SK-N-SH (cell line): ENCODE results near the gene TRA2B. TPM values are rescaled to one million over a fixed set of nuclear protein-coding genes. Genes with fewer than 3 reads are reported as not detected.

Source experiments
- CTCF ChIA-PET: fragments of 300-600, 350-600 bp; formaldehyde crosslinking; extraction: SDS; loops from one replicate; lab custom pipeline; 2021; lab: Yijun Ruan, JAX
- POLR2A ChIA-PET: fragments of 350-600 bp; sonication (Branson Sonifier 250); formaldehyde crosslinking; extraction: SDS; loops from one replicate; lab custom pipeline; 2020; ENCODE audit warnings: antibody characterized with exemption, inconsistent platforms; lab: Yijun Ruan, JAX
- DNase-seq: peaks from one replicate; pipeline ENCODE4 v3.0.0; 2012
- H2AFZ ChIP-seq: fragments of 200-600 bp; sonication (generic); 2 replicates; pipeline ENCODE4 v1.8.1; 2016; ENCODE audit warnings: antibody characterized with exemption, mild to moderate bottlenecking, low read depth
- H3F3A ChIP-seq: fragments of 200-600 bp; sonication (generic); replicated peaks from 2 replicates; pipeline ENCODE3; 2016; ENCODE audit warnings: antibody characterized with exemption, mild to moderate bottlenecking; ENCODE audit not compliant: insufficient read depth
- H3K27ac ChIP-seq, 2 experiments: fragments of 200-500 bp in 1 of 2; fragments of 200-600 bp in 1 of 2; sonication (Bioruptor generic) in 1 of 2; sonication (generic), shearing (Covaris generic) in 1 of 2; 2 replicates each; pipeline versions ENCODE4 v1.5.1 to v1.6.1; 2014 to 2016; ENCODE audit warnings: low read depth in 2 of 2, inconsistent platforms in 1 of 2, low read length in 1 of 2, mild to moderate bottlenecking in 1 of 2, mixed read lengths in 1 of 2
- H3K27me3 ChIP-seq: fragments of 200-600 bp; sonication (generic), shearing (Covaris generic); 2 replicates; pipeline ENCODE4 v1.6.1; 2016; ENCODE audit warnings: mixed run types; ENCODE audit not compliant: insufficient read depth
- H3K36me3 ChIP-seq, 2 experiments: fragments of 200-500 bp in 1 of 2; fragments of 200-600 bp in 1 of 2; sonication (Bioruptor generic) in 1 of 2; sonication (generic) in 1 of 2; replicated peaks in 1 of 2; 2 replicates each; pipeline versions ENCODE3 to v1.5.1; 2014 to 2016; ENCODE audit warnings: low read length in 1 of 2, mild to moderate bottlenecking in 1 of 2; ENCODE audit not compliant: insufficient read depth in 2 of 2, control insufficient read depth in 1 of 2
- H3K4me1 ChIP-seq, 2 experiments: fragments of 200-500 bp in 1 of 2; fragments of 200-600 bp in 1 of 2; sonication (Bioruptor generic) in 1 of 2; sonication (generic), shearing (Covaris generic) in 1 of 2; 2 replicates each; pipeline versions ENCODE4 v1.5.1 to v1.6.1; 2014 to 2016; ENCODE audit warnings: low read depth in 1 of 2, low read length in 1 of 2, mixed run types in 1 of 2; ENCODE audit not compliant: insufficient read depth in 2 of 2, control insufficient read depth in 1 of 2
- H3K4me2 ChIP-seq: fragments of 200-600 bp; sonication (generic), shearing (Covaris generic); 2 replicates; pipeline ENCODE4 v1.6.1; 2017; ENCODE audit warnings: mixed run types
- H3K4me3 ChIP-seq, 2 experiments: fragments of 200-500 bp in 1 of 2; fragments of 200-600 bp in 1 of 2; sonication (Bioruptor generic) in 1 of 2; sonication (generic), shearing (Covaris generic) in 1 of 2; 2 replicates each; pipeline versions ENCODE4 v1.5.1 to v1.8.1; 2014 to 2016; ENCODE audit warnings: low read depth in 2 of 2, inconsistent platforms in 1 of 2, low read length in 1 of 2, mild to moderate bottlenecking in 1 of 2, mixed read lengths in 1 of 2, moderate library complexity in 1 of 2
- H3K79me2 ChIP-seq: fragments of 200-600 bp; sonication (generic); 2 replicates; pipeline ENCODE4 v1.8.1; 2017; ENCODE audit warnings: mild to moderate bottlenecking; ENCODE audit not compliant: insufficient read depth
- H3K9ac ChIP-seq: fragments of 200-600 bp; sonication (generic); 2 replicates; pipeline ENCODE4 v1.6.1; 2017; ENCODE audit warnings: mixed run types
- H3K9me2 ChIP-seq: fragments of 200-600 bp; sonication (generic); 2 replicates; pipeline ENCODE4 v1.6.1; 2017; ENCODE audit warnings: mixed run types
- H3K9me3 ChIP-seq: fragments of 200-600 bp; sonication (generic); 2 replicates; pipeline ENCODE4 v1.6.1; 2017; ENCODE audit warnings: mixed run types, mild to moderate bottlenecking, moderate library complexity
- H4K20me1 ChIP-seq: fragments of 200-600 bp; sonication (generic); 2 replicates; pipeline ENCODE4 v1.6.1; 2017; ENCODE audit warnings: mild to moderate bottlenecking, mixed run types; ENCODE audit not compliant: insufficient read depth
- CHD2 ChIP-seq: fragments of 150-350 bp; IDR thresholded peaks from 2 replicates; pipeline ENCODE4 v1.6.1; 2018; ENCODE audit warnings: low read length; ENCODE audit not compliant: partially characterized antibody
- CTCF ChIP-seq: fragments of 200-600 bp; sonication (generic); IDR thresholded peaks from 2 replicates; pipeline ENCODE4 v1.6.1; 2017; ENCODE audit warnings: antibody characterized with exemption, mild to moderate bottlenecking, moderate library complexity
- EP300 ChIP-seq, 2 experiments: IDR thresholded peaks; 2 replicates each; pipeline versions ENCODE4 v1.4.0 to v1.6.1; 2012; ENCODE audit warnings: borderline replicate concordance in 1 of 2, low read depth in 1 of 2, low read length in 1 of 2
- EZH2phosphoT487 ChIP-seq: fragments of 200-600 bp; sonication (generic); IDR thresholded peaks from 2 replicates; pipeline ENCODE4 v1.6.1; 2017; ENCODE audit warnings: low read depth, mixed run types, mild to moderate bottlenecking, antibody characterized with exemption, moderate library complexity, borderline replicate concordance
- FOXJ3 ChIP-seq: sonication (generic); formaldehyde crosslinking; IDR thresholded peaks from 2 replicates; pipeline ENCODE4 v1.5.1; 2020; ENCODE audit warnings: mild to moderate bottlenecking, missing genetic modification reagents
- FOXM1 ChIP-seq: IDR thresholded peaks from 2 replicates; pipeline ENCODE4 v1.4.0; 2012; ENCODE audit warnings: low read depth, mild to moderate bottlenecking
- GABPA ChIP-seq: IDR thresholded peaks from 2 replicates; pipeline ENCODE4 v1.4.0; 2012; ENCODE audit warnings: low read depth, mild to moderate bottlenecking
- IRF3 ChIP-seq: fragments of 150-350 bp; IDR thresholded peaks from 2 replicates; pipeline ENCODE4 v1.6.1; 2016; ENCODE audit warnings: mild to moderate bottlenecking, low read depth, low read length
- JUND ChIP-seq: IDR thresholded peaks from 2 replicates; pipeline ENCODE4 v1.4.0; 2012
- NFIC ChIP-seq: IDR thresholded peaks from 2 replicates; pipeline ENCODE4 v1.4.0; 2012; ENCODE audit warnings: borderline replicate concordance
- NRF1 ChIP-seq: IDR thresholded peaks from 2 replicates; pipeline ENCODE4 v1.6.1; 2012; ENCODE audit warnings: low read depth, mild to moderate bottlenecking, low read length
- PBX3 ChIP-seq: IDR thresholded peaks from 2 replicates; pipeline ENCODE4; 2012
- RAD21 ChIP-seq: IDR thresholded peaks from 2 replicates; pipeline ENCODE4 v1.6.1; 2012; ENCODE audit warnings: mild to moderate bottlenecking, low read length
- RCOR1 ChIP-seq: fragments of 150-350 bp; IDR thresholded peaks from 2 replicates; pipeline ENCODE4 v1.6.1; 2017; ENCODE audit warnings: antibody characterized with exemption, low read length
- RFX5 ChIP-seq: IDR thresholded peaks from 2 replicates; pipeline ENCODE4 v1.6.1; 2012; ENCODE audit warnings: mild to moderate bottlenecking, improper control_type of control experiment, low read length
- RXRA ChIP-seq: IDR thresholded peaks from 2 replicates; pipeline ENCODE4 v1.4.0; 2012; ENCODE audit warnings: low read depth, mild to moderate bottlenecking, borderline replicate concordance
- SIN3A ChIP-seq: IDR thresholded peaks from 2 replicates; pipeline ENCODE4 v1.6.1; 2012; ENCODE audit warnings: low read depth, mild to moderate bottlenecking, low read length, moderate library complexity, borderline replicate concordance
- SMC3 ChIP-seq: IDR thresholded peaks from 2 replicates; pipeline ENCODE4 v1.6.1; 2012; ENCODE audit warnings: low read depth, low read length, improper control_type of control experiment
- TAF1 ChIP-seq: IDR thresholded peaks from 2 replicates; pipeline ENCODE4 v1.6.1; 2012; ENCODE audit warnings: low read depth, mild to moderate bottlenecking, low read length, moderate library complexity, borderline replicate concordance
- TCF12 ChIP-seq: IDR thresholded peaks from 2 replicates; pipeline ENCODE4 v1.4.0; 2012
- YY1 ChIP-seq: IDR thresholded peaks from 2 replicates; pipeline ENCODE4 v1.4.0; 2012; ENCODE audit warnings: low read depth, mild to moderate bottlenecking
- WGBS: methylation state at CpG from one replicate; pipeline ENCODE4 v1.1.6; 2017; ENCODE audit warnings: low lambda C conversion rate; 5-methylcytosine and 5-hydroxymethylcytosine counted together
- polyA plus RNA-seq, 3 experiments: library from polyadenylated mRNA; depleted of rRNA; stranded (reverse); fragments of >200 nt; gene quantifications; 2 replicates each; pipeline ENCODE4 v1.2.3, GENCODE V29; 2012
- TF ChIP-seq, protein P1 (sequence below): IDR thresholded peaks from 2 replicates; pipeline ENCODE4 v1.4.0; 2012; ENCODE audit warnings: low read depth

The TRA2B gene
- polyA plus RNA-seq, 1 of the 3 experiments (the other 2 are of a cell fraction), result 212 TPM

GRCh38 chr3:185934174-185934557, 3.6 kb downstream of the TRA2B start:
- Histone ChIP-seq H3K4me1 (peaks cover 32 to 46% of the 10 kb centered on the region in 2 experiments), H3K9me2 (no peaks in the 10 kb centered on the region), H4K20me1 (peaks cover 81% of the 10 kb centered on the region), H3K9ac (peak overlapping the region; percentile 100; the same call in 1 of the 2 replicates), H3F3A (peaks cover 21% of the 10 kb centered on the region), H2AFZ (no peak overlapping the region), H3K4me3 (peak overlapping the region; percentile 99 to 100), H3K27me3 (no peaks in the 10 kb centered on the region), H3K9me3 (no peaks in the 10 kb centered on the region), H3K79me2 (peaks cover 87% of the 10 kb centered on the region), H3K27ac (no peak overlapping the region), H3K36me3 (peaks cover 15 to 35% of the 10 kb centered on the region in 2 experiments), H3K4me2 (peak overlapping the region; percentile 74)
- WGBS, result 1% methylated on average over 6 of the region's 6 CpGs
- no peak for DNase-seq
- TF ChIP-seq NFIC (no peak), CHD2 (no peak), YY1 (no peak), EP300 (IDR thresholded peaks at IDR 0.05; ENCODE audit: borderline replicate concordance in 1 of 2, low read depth in 1 of 2, low read length in 1 of 2) (no peak), TCF12 (no peak), RXRA (no peak), SMC3 (no peak), NRF1 (no peak), PBX3 (no peak), FOXM1 (no peak), CTCF (no peak), RAD21 (no peak), JUND (no peak), SIN3A (no peak)
- TF ChIP-seq, protein P1, sequence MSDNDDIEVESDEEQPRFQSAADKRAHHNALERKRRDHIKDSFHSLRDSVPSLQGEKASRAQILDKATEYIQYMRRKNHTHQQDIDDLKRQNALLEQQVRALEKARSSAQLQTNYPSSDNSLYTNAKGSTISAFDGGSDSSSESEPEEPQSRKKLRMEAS, result no peak
- CTCF ChIA-PET, result interaction anchor here (0.9 to 3.2 kb wide), 3 partner anchors 9 to 43 kb away, joined by 3 to 15 read pairs (median 5); no protein-coding TSS in a partner anchor
- POLR2A ChIA-PET, result no interaction called here

GRCh38 chr3:185933374-185934173, 4.2 kb downstream of the TRA2B start:
- H3K9me3 ChIP-seq, result no peaks in the 10 kb centered on the region
- H3K27ac ChIP-seq, result no peak overlapping the region
- no peak overlapping the region for H2AFZ ChIP-seq
- peak overlapping the region; percentile 100; the same call in 1 of the 2 replicates for H3K9ac ChIP-seq
- no peaks in the 10 kb centered on the region for H3K9me2 ChIP-seq
- no peaks in the 10 kb centered on the region for H3K27me3 ChIP-seq
- H4K20me1 ChIP-seq, result peaks cover 87% of the 10 kb centered on the region
- peaks cover 38 to 49% of the 10 kb centered on the region in 2 experiments for H3K4me1 ChIP-seq
- H3F3A ChIP-seq, result peaks cover 21% of the 10 kb centered on the region
- POLR2A ChIA-PET, result no interaction called here
- peak overlapping the region; percentile 74 for H3K4me2 ChIP-seq
- CTCF ChIA-PET, result interaction anchor here (1.2 to 3.2 kb wide), 2 partner anchors 10 to 43 kb away, joined by 3 to 15 read pairs; no protein-coding TSS in a partner anchor
- peaks cover 93% of the 10 kb centered on the region for H3K79me2 ChIP-seq
- no peak for DNase-seq
- H3K4me3 ChIP-seq, result peak overlapping the region; percentile 99 to 100
- H3K36me3 ChIP-seq, result peaks cover 18 to 41% of the 10 kb centered on the region in 2 experiments
- TF ChIP-seq RCOR1 (no peak), RFX5 (no peak), JUND (no peak), TAF1 (no peak), GABPA (no peak), RAD21 (no peak), FOXJ3 (CRISPR knock-in tag) (no peak), IRF3 (no peak), EP300 (IDR thresholded peaks at IDR 0.05; ENCODE audit: borderline replicate concordance in 1 of 2, low read depth in 1 of 2, low read length in 1 of 2) (no peak), EZH2phosphoT487 (no peak), PBX3 (no peak)
- TF ChIP-seq, protein P1, result no peak
